ENCODE data around the gene TMEM272. TPM values are rescaled to one million over a fixed set of nuclear protein-coding genes. Genes with fewer than 3 reads are reported as not detected.
A peak's percentile ranks its signal among the peaks of the same experiment; 100 is the strongest.

The TMEM272 gene
- total and polyA plus RNA-seq, 3 experiments from 2014 or later = 0.12 to 0.69 (median 0.35) TPM

GRCh38 chr13:51879133-51879532, 34.2 kb upstream of the TMEM272 start:
- H3K27ac Mint-ChIP-seq = no peak overlapping the region
- Histone ChIP-seq H3K27ac (ENCODE audit: low read depth, low read length) (no peak overlapping the region), H3K36me3 (ENCODE audit: insufficient read depth, low read length) (no peaks in the 10 kb centered on the region), H3K9me3 (ENCODE audit: low read length) (no peaks in the 10 kb centered on the region), H3K4me1 (ENCODE audit: insufficient read depth, low read length) (no peaks in the 10 kb centered on the region), H3K27me3 (ENCODE audit: insufficient read depth, low read length, poor library complexity, severe bottlenecking) (no peaks in the 10 kb centered on the region), H3K4me3 (ENCODE audit: low read length) (no peak overlapping the region)
- no peak for DNase-seq
- peaks cover 3 to 9% (median 4%) of the 10 kb centered on the region in 5 donors for H3K9me3 Mint-ChIP-seq
- ChIA-PET CTCF (interaction anchor here (0.9 kb wide), 1 partner anchor 11 kb away, joined by 4 read pairs; no protein-coding TSS in a partner anchor), POLR2A (no interaction called here)
- no peaks in the 10 kb centered on the region for H3K4me1 Mint-ChIP-seq
- H3K27me3 Mint-ChIP-seq = peaks cover 12 to 24% of the 10 kb centered on the region in 2 donors
- peaks cover 0 to 14% (median 0%) of the 10 kb centered on the region in 3 donors for H3K36me3 Mint-ChIP-seq
- H3K4me3 Mint-ChIP-seq = no peak overlapping the region

GRCh38 chr13:51874651-51875050, 29.7 kb upstream of the TMEM272 start:
- Mint-ChIP-seq H3K27me3 (peaks cover 6 to 21% of the 10 kb centered on the region in 2 donors), H3K4me1 (no peaks in the 10 kb centered on the region), H3K36me3 (peaks cover 0 to 2% (median 0%) of the 10 kb centered on the region in 3 donors), H3K27ac (no peak overlapping the region), H3K9me3 (no peaks in the 10 kb centered on the region), H3K4me3 (no peak overlapping the region)
- Histone ChIP-seq H3K36me3 (ENCODE audit: insufficient read depth, low read length) (no peaks in the 10 kb centered on the region), H3K27me3 (ENCODE audit: insufficient read depth, low read length, poor library complexity, severe bottlenecking) (no peaks in the 10 kb centered on the region), H3K27ac (ENCODE audit: low read depth, low read length) (no peak overlapping the region), H3K4me1 (ENCODE audit: insufficient read depth, low read length) (no peaks in the 10 kb centered on the region), H3K9me3 (ENCODE audit: low read length) (no peaks in the 10 kb centered on the region), H3K4me3 (ENCODE audit: low read length) (no peak overlapping the region)
- DNase-seq = no peak
- POLR2A ChIA-PET = no interaction called here
- CTCF ChIA-PET = no interaction called here

GRCh38 chr13:51873837-51874236, 28.9 kb upstream of the TMEM272 start:
- Histone ChIP-seq H3K36me3 (ENCODE audit: insufficient read depth, low read length) (no peaks in the 10 kb centered on the region), H3K27ac (ENCODE audit: low read depth, low read length) (no peak overlapping the region), H3K9me3 (ENCODE audit: low read length) (no peaks in the 10 kb centered on the region), H3K27me3 (ENCODE audit: insufficient read depth, low read length, poor library complexity, severe bottlenecking) (no peaks in the 10 kb centered on the region), H3K4me1 (ENCODE audit: insufficient read depth, low read length) (no peaks in the 10 kb centered on the region), H3K4me3 (ENCODE audit: low read length) (no peak overlapping the region)
- no peak overlapping the region for H3K27ac Mint-ChIP-seq
- ChIA-PET POLR2A (no interaction called here), CTCF (no interaction called here)
- H3K36me3 Mint-ChIP-seq = no peaks in the 10 kb centered on the region
- no peaks in the 10 kb centered on the region for H3K4me1 Mint-ChIP-seq
- no peak overlapping the region for H3K4me3 Mint-ChIP-seq
- no peak for DNase-seq
- no peaks in the 10 kb centered on the region for H3K9me3 Mint-ChIP-seq
- H3K27me3 Mint-ChIP-seq = peaks cover 9 to 22% of the 10 kb centered on the region in 2 donors

- H3K4me1 Mint-ChIP-seq = no peaks in the 10 kb centered on the region
- H3K4me1 ChIP-seq (ENCODE audit: insufficient read depth, low read length) = no peaks in the 10 kb centered on the region
- no peaks in the 10 kb centered on the region for H3K36me3 ChIP-seq (ENCODE audit: insufficient read depth, low read length)
- POLR2A ChIA-PET = no interaction called here
- H3K27me3 Mint-ChIP-seq = peaks cover 9 to 22% of the 10 kb centered on the region in 2 donors
- H3K4me3 ChIP-seq (ENCODE audit: low read length) = no peak overlapping the region
- no peak for DNase-seq
- H3K9me3 Mint-ChIP-seq = no peaks in the 10 kb centered on the region
- no peaks in the 10 kb centered on the region for H3K9me3 ChIP-seq (ENCODE audit: low read length)
- H3K4me3 Mint-ChIP-seq = no peak overlapping the region
- no peak overlapping the region for H3K27ac ChIP-seq (ENCODE audit: low read depth, low read length)
- CTCF ChIA-PET = no interaction called here
- H3K27me3 ChIP-seq (ENCODE audit: insufficient read depth, low read length, poor library complexity, severe bottlenecking) = no peaks in the 10 kb centered on the region
- peak overlapping the region in 1 of 8 donors; percentile 13 for H3K27ac Mint-ChIP-seq
- no peaks in the 10 kb centered on the region for H3K36me3 Mint-ChIP-seq
Measured at GRCh38 chr13:51873117-51873798, 28.3 kb upstream of the TMEM272 start.

- Mint-ChIP-seq H3K4me1 (no peaks in the 10 kb centered on the region), H3K27me3 (peaks cover 9 to 15% of the 10 kb centered on the region in 2 donors), H3K27ac (no peak overlapping the region), H3K4me3 (no peak overlapping the region), H3K9me3 (no peaks in the 10 kb centered on the region), H3K36me3 (no peaks in the 10 kb centered on the region)
- Histone ChIP-seq H3K27me3 (ENCODE audit: insufficient read depth, low read length, poor library complexity, severe bottlenecking) (no peaks in the 10 kb centered on the region), H3K9me3 (ENCODE audit: low read length) (no peaks in the 10 kb centered on the region), H3K36me3 (ENCODE audit: insufficient read depth, low read length) (no peaks in the 10 kb centered on the region), H3K4me3 (ENCODE audit: low read length) (no peak overlapping the region), H3K4me1 (ENCODE audit: insufficient read depth, low read length) (no peaks in the 10 kb centered on the region), H3K27ac (ENCODE audit: low read depth, low read length) (no peak overlapping the region)
- ChIA-PET POLR2A (no interaction called here), CTCF (no interaction called here)
- DNase-seq = no peak
Measured at GRCh38 chr13:51870616-51871015, 25.6 kb upstream of the TMEM272 start.

- ChIA-PET POLR2A (no interaction called here), CTCF (no interaction called here)
- no peak overlapping the region for H3K4me3 Mint-ChIP-seq
Measured at GRCh38 chr13:51869916-51870315, 24.9 kb upstream of the TMEM272 start.

GRCh38 chr13:51867062-51867461, 22.1 kb upstream of the TMEM272 start:
- peaks cover 3% of the 10 kb centered on the region for H3K4me1 ChIP-seq (ENCODE audit: insufficient read depth, low read length)
- peak overlapping the region in 1 of 8 donors; percentile 74 for H3K27ac Mint-ChIP-seq
- ChIA-PET CTCF (no interaction called here), POLR2A (no interaction called here)
- no peaks in the 10 kb centered on the region for H3K36me3 ChIP-seq (ENCODE audit: insufficient read depth, low read length)
- no peaks in the 10 kb centered on the region for H3K9me3 ChIP-seq (ENCODE audit: low read length)
- H3K9me3 Mint-ChIP-seq = no peaks in the 10 kb centered on the region
- no peak for DNase-seq
- H3K36me3 Mint-ChIP-seq = no peaks in the 10 kb centered on the region
- no peak overlapping the region for H3K4me3 ChIP-seq (ENCODE audit: low read length)
- no peak overlapping the region for H3K27ac ChIP-seq (ENCODE audit: low read depth, low read length)
- no peaks in the 10 kb centered on the region for H3K27me3 ChIP-seq (ENCODE audit: insufficient read depth, low read length, poor library complexity, severe bottlenecking)
- peaks cover 14 to 18% of the 10 kb centered on the region in 2 donors for H3K27me3 Mint-ChIP-seq
- H3K4me1 Mint-ChIP-seq = peaks cover 0 to 5% (median 4%) of the 10 kb centered on the region in 3 donors
- H3K4me3 Mint-ChIP-seq = no peak overlapping the region

More at GRCh38 chr13:51869916-51870315, 24.9 kb upstream of the TMEM272 start:
- Mint-ChIP-seq H3K4me1 (no peaks in the 10 kb centered on the region), H3K9me3 (no peaks in the 10 kb centered on the region), H3K27ac (no peak overlapping the region), H3K36me3 (no peaks in the 10 kb centered on the region), H3K27me3 (peaks cover 9 to 17% of the 10 kb centered on the region in 2 donors)
- H3K36me3 ChIP-seq (ENCODE audit: insufficient read depth, low read length) = no peaks in the 10 kb centered on the region
- H3K9me3 ChIP-seq (ENCODE audit: low read length) = no peaks in the 10 kb centered on the region
- no peak overlapping the region for H3K4me3 ChIP-seq (ENCODE audit: low read length)
- no peak overlapping the region for H3K27ac ChIP-seq (ENCODE audit: low read depth, low read length)
- H3K27me3 ChIP-seq (ENCODE audit: insufficient read depth, low read length, poor library complexity, severe bottlenecking) = no peaks in the 10 kb centered on the region
- DNase-seq = no peak
- no peaks in the 10 kb centered on the region for H3K4me1 ChIP-seq (ENCODE audit: insufficient read depth, low read length)

DNA sequence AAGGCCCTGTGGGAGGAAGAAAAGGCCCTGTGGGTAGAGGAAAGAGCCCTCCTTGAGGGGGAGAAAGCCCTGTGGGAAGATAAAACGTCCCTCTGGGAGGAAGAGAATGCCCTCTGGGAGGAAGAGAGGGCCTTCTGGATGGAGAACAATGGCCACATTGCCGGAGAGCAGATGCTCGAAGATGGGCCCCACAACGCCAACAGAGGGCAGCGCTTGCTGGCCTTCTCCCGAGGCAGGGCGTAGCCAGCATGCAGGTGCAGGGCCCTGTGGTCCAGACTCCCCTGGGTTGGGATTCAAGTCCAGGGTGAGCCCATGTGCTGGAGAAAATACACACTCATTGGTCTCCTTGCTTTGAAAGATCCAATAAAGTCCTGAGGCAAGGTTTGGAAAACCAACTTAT, 20.9 kb upstream of the TMEM272 start:
- H3K4me1 ChIP-seq (ENCODE audit: insufficient read depth, low read length) = peaks cover 3% of the 10 kb centered on the region
- Mint-ChIP-seq H3K4me1 (peaks cover 0 to 5% (median 4%) of the 10 kb centered on the region in 3 donors), H3K27me3 (peaks cover 10 to 18% of the 10 kb centered on the region in 2 donors), H3K36me3 (no peaks in the 10 kb centered on the region), H3K4me3 (no peak overlapping the region), H3K27ac (no peak overlapping the region), H3K9me3 (no peaks in the 10 kb centered on the region)
- POLR2A ChIA-PET = no interaction called here
- no peaks in the 10 kb centered on the region for H3K36me3 ChIP-seq (ENCODE audit: insufficient read depth, low read length)
- H3K27me3 ChIP-seq (ENCODE audit: insufficient read depth, low read length, poor library complexity, severe bottlenecking) = no peaks in the 10 kb centered on the region
- H3K27ac ChIP-seq (ENCODE audit: low read depth, low read length) = no peak overlapping the region
- H3K4me3 ChIP-seq (ENCODE audit: low read length) = no peak overlapping the region
- CTCF ChIA-PET = no interaction called here
- H3K9me3 ChIP-seq (ENCODE audit: low read length) = no peaks in the 10 kb centered on the region
- no peak for DNase-seq
